LNCAP (cell line): ENCODE data around the gene STRN3.

Source experiments
- CTCF ChIP-seq: fragments of 450-650 bp; IDR thresholded peaks from 2 replicates; pipeline ENCODE4 v1.5.1; 2017; ENCODE audit warnings: mild to moderate bottlenecking

Gene STRN3

GRCh38 chr14:30966415-30967363 is 59.5 kb downstream of the STRN3 start:
- TF ChIP-seq CTCF = no peak

GRCh38 chr14:30961330-30961729 is 64.8 kb downstream of the STRN3 start:
- TF ChIP-seq CTCF = no peak

- TF ChIP-seq CTCF = no peak
These were observed 66.0 kb downstream of the STRN3 start for GRCh38 chr14:30960216-30960615.

- TF ChIP-seq CTCF = no peak
These were observed 67.4 kb downstream of the STRN3 start for GRCh38 chr14:30958555-30959407.

GRCh38 chr14:30957813-30958370 is 68.3 kb downstream of the STRN3 start:
- no peak for TF ChIP-seq CTCF

GRCh38 chr14:30949651-30950050 is 76.5 kb downstream of the STRN3 start:
- no peak for TF ChIP-seq CTCF

- TF ChIP-seq CTCF = no peak
These were observed 82.5 kb downstream of the STRN3 start for GRCh38 chr14:30943694-30944093.
